ENCODE data around the gene HIVEP3. TPM values are rescaled to one million over a fixed set of nuclear protein-coding genes. Genes with fewer than 3 reads are reported as not detected.

Gene HIVEP3
- total and polyA plus RNA-seq, 5 experiments from 2014 or later = 5.5 to 9.8 (median 6.3) TPM

GRCh38 chr1:41678111-41678878 lies 240.4 kb downstream of the HIVEP3 start:
- no peak for ATAC-seq
- Mint-ChIP-seq H3K4me3 (peak overlapping the region in 1 of 10 donors; percentile 28), H3K27me3 (no peaks in the 10 kb centered on the region), H3K27ac (peak overlapping the region in 1 of 10 donors; percentile 46), H3K36me3 (no peaks in the 10 kb centered on the region), H3K4me1 (peaks cover 23 to 82% (median 52%) of the 10 kb centered on the region in 4 donors), H3K9me3 (no peaks in the 10 kb centered on the region)
- no peak for DNase-seq
- POLR2A ChIA-PET = no interaction called here

DNA sequence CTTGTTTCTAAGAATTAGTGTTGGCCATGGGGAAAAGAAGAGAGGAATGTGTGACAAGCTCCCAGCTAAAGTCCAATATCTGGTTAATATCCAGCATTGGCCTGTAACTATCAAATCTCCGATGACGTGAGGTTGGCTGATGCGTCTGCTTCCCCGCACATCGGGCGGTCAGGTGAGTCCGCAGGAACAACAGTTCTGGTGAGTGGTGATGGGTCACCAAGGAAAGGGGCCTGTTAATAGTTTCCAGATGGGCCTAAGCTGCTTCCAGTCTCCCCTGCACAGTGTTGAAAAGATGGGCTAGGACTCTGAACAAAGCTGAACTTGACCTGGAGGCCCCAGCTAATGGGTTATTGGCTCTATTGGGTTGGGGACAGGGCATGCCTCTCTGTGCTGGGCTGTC lies 241.1 kb downstream of the HIVEP3 start:
- Mint-ChIP-seq H3K4me3 (no peak overlapping the region), H3K4me1 (peaks cover 24 to 82% (median 52%) of the 10 kb centered on the region in 4 donors), H3K27me3 (no peaks in the 10 kb centered on the region), H3K27ac (no peak overlapping the region), H3K9me3 (no peaks in the 10 kb centered on the region), H3K36me3 (no peaks in the 10 kb centered on the region)
- POLR2A ChIA-PET = no interaction called here
- ATAC-seq (no peak), DNase-seq (no peak)

DNA sequence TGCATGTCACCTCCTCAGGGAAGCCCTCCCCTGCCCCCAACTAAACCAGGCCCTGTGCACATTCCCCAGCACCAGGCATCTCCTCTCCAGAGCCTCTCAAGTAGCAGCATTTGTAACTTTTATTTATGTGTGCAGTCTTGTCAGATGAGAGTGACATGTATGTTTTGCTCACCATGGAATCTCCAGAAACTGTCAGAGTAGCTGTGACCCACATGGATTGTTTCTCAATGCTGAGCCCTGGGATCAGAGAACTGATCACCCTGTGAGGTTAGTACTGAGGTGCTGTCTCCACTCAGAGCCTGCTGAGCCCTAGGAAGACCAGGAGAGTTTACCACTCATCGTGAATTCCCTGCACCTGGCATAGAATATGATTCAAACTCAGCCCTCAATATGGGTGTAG lies 243.3 kb downstream of the HIVEP3 start:
- Mint-ChIP-seq H3K27me3 (no peaks in the 10 kb centered on the region), H3K27ac (peak overlapping the region in 8 of 10 donors; percentile 27 to 75 (median 68)), H3K9me3 (no peaks in the 10 kb centered on the region), H3K36me3 (no peaks in the 10 kb centered on the region), H3K4me3 (peak overlapping the region in 5 of 10 donors; percentile 13 to 73 (median 47)), H3K4me1 (peaks cover 32 to 81% (median 66%) of the 10 kb centered on the region in 4 donors)
- POLR2A ChIA-PET = no interaction called here
- no peak for DNase-seq
- no peak for ATAC-seq

DNA sequence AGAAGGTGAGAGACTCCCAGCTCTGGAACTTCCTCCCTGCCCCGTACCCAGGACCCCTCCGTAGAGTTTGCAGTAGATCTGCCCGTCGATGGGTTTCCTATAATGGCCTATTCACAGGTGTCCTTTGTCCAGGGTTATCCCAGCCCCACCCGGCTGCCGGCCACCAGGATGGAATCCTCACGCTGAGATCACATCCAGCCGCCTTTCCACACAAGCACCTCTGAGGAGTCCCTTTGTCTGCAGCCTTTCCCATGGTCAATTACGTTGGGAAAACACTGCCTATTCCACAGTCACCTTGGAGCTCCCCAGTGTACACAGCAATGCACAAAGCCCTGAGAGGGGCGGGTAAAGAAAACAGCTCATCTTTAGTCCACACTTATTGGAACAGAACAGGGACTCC lies 244.2 kb downstream of the HIVEP3 start:
- Mint-ChIP-seq H3K9me3 (no peaks in the 10 kb centered on the region), H3K27ac (peak overlapping the region in 6 of 10 donors; percentile 9 to 75 (median 55)), H3K4me1 (peaks cover 34 to 82% (median 69%) of the 10 kb centered on the region in 4 donors), H3K4me3 (peak overlapping the region in 5 of 10 donors; percentile 7 to 89 (median 73)), H3K36me3 (no peaks in the 10 kb centered on the region), H3K27me3 (no peaks in the 10 kb centered on the region)
- DNase-seq (no peak), ATAC-seq (no peak)
- POLR2A ChIA-PET = interaction anchor here (0.9 to 1.7 kb wide), 3 partner anchors 8 to 34 kb away, joined by 3 to 6 read pairs (median 4); no protein-coding TSS in a partner anchor

GRCh38 chr1:41673806-41674205 lies 244.9 kb downstream of the HIVEP3 start:
- Mint-ChIP-seq H3K36me3 (no peaks in the 10 kb centered on the region), H3K4me1 (peaks cover 34 to 81% (median 69%) of the 10 kb centered on the region in 4 donors), H3K27me3 (no peaks in the 10 kb centered on the region), H3K4me3 (peak overlapping the region; percentile 69 to 89 (median 80)), H3K9me3 (no peaks in the 10 kb centered on the region), H3K27ac (peak overlapping the region; percentile 75 to 94 (median 90))
- POLR2A ChIA-PET = interaction anchor here (0.6 to 1.7 kb wide), 7 partner anchors 9 to 1542 kb away, joined by 3 to 8 read pairs (median 4); no protein-coding TSS in a partner anchor
- ATAC-seq = peak; percentile 77 to 78
- peak in 6 of 10 donors; percentile 31 to 58 (median 42) for DNase-seq

- POLR2A ChIA-PET = interaction anchor here (0.6 to 1.7 kb wide), 8 partner anchors 9 to 1542 kb away, joined by 3 to 8 read pairs (median 4); no protein-coding TSS in a partner anchor
- Mint-ChIP-seq H3K9me3 (no peaks in the 10 kb centered on the region), H3K27ac (peak overlapping the region; percentile 48 to 94 (median 90)), H3K4me1 (peaks cover 31 to 79% (median 69%) of the 10 kb centered on the region in 4 donors), H3K4me3 (peak overlapping the region; percentile 69 to 89 (median 80)), H3K27me3 (no peaks in the 10 kb centered on the region), H3K36me3 (no peaks in the 10 kb centered on the region)
- peak; percentile 94 to 95 for ATAC-seq
- DNase-seq = peak in 9 of 10 donors; percentile 24 to 79 (median 64)
Observed at GRCh38 chr1:41673378-41673777, 245.3 kb downstream of the HIVEP3 start.

GRCh38 chr1:41672641-41673361 lies 245.9 kb downstream of the HIVEP3 start:
- POLR2A ChIA-PET = interaction anchor here (0.8 to 1.7 kb wide), 5 partner anchors 9 to 247 kb away, joined by 3 to 8 read pairs (median 4); no protein-coding TSS in a partner anchor

DNA sequence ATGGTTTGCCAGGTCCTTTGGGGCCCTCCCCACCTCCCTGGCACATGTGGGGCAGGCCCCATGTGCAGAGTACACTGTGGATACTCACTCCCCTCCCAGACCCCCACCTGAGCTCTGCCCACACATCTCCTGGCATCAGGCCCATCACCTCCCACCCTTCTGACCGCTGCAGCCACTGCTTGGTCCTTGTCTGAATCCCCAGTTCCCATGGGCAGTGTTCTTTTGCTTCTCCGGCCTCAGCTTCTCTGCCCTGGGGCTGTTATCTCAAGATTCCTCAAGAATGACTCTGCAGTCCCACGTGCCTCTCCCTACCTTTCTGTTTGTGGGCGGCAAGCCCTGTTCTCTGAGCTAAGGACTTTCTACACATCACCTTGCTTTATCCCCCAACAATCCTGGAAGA lies 246.5 kb downstream of the HIVEP3 start:
- Mint-ChIP-seq H3K4me3 (peak overlapping the region in 5 of 10 donors; percentile 53 to 89 (median 74)), H3K9me3 (no peaks in the 10 kb centered on the region), H3K4me1 (peaks cover 33 to 81% (median 76%) of the 10 kb centered on the region in 4 donors), H3K27ac (peak overlapping the region in 9 of 10 donors; percentile 25 to 93 (median 77)), H3K36me3 (no peaks in the 10 kb centered on the region), H3K27me3 (no peaks in the 10 kb centered on the region)
- ATAC-seq (no peak), DNase-seq (no peak)
- POLR2A ChIA-PET = no interaction called here

More at GRCh38 chr1:41672641-41673361, 245.9 kb downstream of the HIVEP3 start:
- Mint-ChIP-seq H3K9me3 (no peaks in the 10 kb centered on the region), H3K4me1 (peaks cover 32 to 78% (median 71%) of the 10 kb centered on the region in 4 donors), H3K27me3 (no peaks in the 10 kb centered on the region), H3K4me3 (peak overlapping the region; percentile 69 to 89 (median 80)), H3K36me3 (no peaks in the 10 kb centered on the region), H3K27ac (peak overlapping the region; percentile 58 to 94 (median 90))
- no peak for DNase-seq
- ATAC-seq = no peak

DNA sequence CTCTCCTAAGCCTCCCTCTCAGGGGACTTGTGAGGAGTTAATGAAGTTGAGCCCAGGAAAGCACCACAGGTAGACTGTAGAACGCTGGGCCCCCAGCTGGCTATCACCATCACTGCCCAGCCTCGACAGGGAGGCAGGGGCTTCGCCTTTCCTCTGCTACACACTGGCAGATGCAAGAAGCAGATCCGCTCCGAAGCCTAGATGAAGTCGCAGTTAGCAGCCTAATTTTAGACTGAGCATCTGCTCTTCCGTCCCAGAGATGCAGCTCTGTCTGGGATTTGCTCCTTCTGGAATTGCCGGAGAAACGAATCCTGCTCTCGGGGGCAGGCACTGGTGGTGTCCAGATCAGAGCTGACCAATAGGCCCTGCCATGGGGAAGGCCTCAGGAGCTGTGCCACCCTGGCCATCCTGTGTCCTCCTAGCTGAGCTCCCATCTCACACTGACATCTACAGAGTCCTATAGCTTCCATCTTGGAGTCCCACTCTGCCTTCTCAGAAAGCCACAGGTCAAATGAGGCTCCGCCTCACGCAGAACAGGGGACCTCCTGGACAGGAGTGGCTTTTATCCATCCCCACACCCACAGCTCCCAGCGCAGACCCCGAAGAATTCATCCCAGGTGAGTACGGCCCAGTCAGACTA lies 247.5 kb downstream of the HIVEP3 start:
- POLR2A ChIA-PET = interaction anchor here (0.6 kb wide), 1 partner anchor 256 kb away, joined by 3 read pairs; no protein-coding TSS in a partner anchor
- Mint-ChIP-seq H3K4me3 (peak overlapping the region in 5 of 10 donors; percentile 1 to 64 (median 23)), H3K9me3 (no peaks in the 10 kb centered on the region), H3K27ac (peak overlapping the region in 8 of 10 donors; percentile 4 to 77 (median 70)), H3K27me3 (no peaks in the 10 kb centered on the region), H3K36me3 (no peaks in the 10 kb centered on the region), H3K4me1 (peaks cover 38 to 90% (median 84%) of the 10 kb centered on the region in 4 donors)
- DNase-seq (no peak), ATAC-seq (no peak)

DNA sequence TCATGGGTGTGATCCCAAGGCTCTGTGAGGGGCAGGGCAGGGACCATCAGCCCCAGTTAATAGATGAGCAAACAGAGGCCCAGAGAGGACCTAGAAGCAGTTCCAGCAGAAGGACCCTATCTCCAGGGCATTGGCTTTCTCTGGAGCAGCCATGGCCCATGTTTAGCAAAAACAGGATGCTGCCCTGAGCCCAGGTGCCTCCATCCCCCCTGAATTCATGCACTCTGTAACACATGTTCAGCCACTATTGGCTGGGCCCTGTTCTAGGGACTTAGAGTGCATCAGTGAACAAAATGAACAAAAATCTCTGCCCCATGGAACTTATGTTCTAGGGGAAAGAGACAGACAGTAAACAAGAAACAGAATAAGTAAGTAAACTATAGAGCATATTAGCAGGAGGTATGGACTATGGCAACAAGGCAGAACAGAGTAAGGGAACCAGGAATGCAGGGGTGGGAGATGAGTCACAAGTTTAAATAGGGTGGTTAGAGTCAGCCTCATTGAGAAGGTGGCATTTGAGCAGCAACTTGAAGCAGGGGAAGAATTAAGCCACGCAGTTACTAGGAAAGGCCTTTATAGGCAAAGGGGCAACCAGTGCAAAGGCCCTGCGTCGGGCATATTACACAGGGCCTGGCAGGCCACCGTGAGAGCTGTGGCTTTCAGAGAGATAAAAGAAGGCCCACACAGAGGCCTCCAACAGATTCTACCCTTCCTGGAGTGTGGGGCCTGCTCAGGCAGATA lies 248.3 kb downstream of the HIVEP3 start:
- Mint-ChIP-seq H3K4me1 (peaks cover 39 to 93% (median 87%) of the 10 kb centered on the region in 4 donors), H3K27ac (peak overlapping the region in 6 of 10 donors; percentile 0 to 67 (median 7)), H3K9me3 (no peaks in the 10 kb centered on the region), H3K4me3 (no peak overlapping the region), H3K36me3 (no peaks in the 10 kb centered on the region), H3K27me3 (no peaks in the 10 kb centered on the region)
- no peak for ATAC-seq
- no peak for DNase-seq
- POLR2A ChIA-PET = interaction anchor here (0.6 kb wide), 1 partner anchor 257 kb away, joined by 3 read pairs; no protein-coding TSS in a partner anchor

DNA sequence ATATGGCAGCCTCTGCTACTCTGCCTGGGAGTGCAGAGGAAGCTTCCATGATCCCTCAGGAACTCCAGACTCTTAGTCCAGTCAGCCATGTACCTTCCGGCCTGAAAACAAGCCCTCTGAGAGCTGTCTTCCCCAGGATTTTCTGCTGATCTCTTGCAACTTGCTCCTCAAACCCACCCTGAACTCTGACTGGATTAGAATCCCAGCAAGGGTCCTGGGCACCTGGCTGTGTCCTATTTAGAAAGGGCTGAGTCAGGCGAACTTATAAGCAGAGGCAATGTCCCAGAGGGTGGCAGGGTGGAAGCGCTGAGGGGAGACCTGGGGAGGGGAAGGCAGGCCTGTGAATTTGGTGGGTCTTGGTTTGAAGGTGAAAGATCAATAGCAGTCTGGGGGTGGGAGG lies 249.8 kb downstream of the HIVEP3 start:
- POLR2A ChIA-PET = no interaction called here
- DNase-seq (no peak), ATAC-seq (no peak)
- Mint-ChIP-seq H3K4me1 (peaks cover 34 to 87% (median 81%) of the 10 kb centered on the region in 4 donors), H3K4me3 (no peak overlapping the region), H3K27ac (peak overlapping the region in 4 of 10 donors; percentile 18 to 55 (median 23)), H3K36me3 (no peaks in the 10 kb centered on the region), H3K27me3 (no peaks in the 10 kb centered on the region), H3K9me3 (no peaks in the 10 kb centered on the region)

All from naive thymus-derived CD8-positive, alpha-beta T cell (primary cell).